HepG2 (cell line): ENCODE data around the gene VPS54. TPM values are rescaled to one million over a fixed set of nuclear protein-coding genes. Genes with fewer than 3 reads are reported as not detected.

ENCODE experiments used
- ATAC-seq: fragments of 200-7000 bp; cut with Tn5 transposase; 3 replicates; pipeline ENCODE4 v1.9.1; 2020; ENCODE audit warnings: mild to moderate bottlenecking, moderate library complexity
- BruUV-seq: library from RNA; stranded (reverse); fragments of 400-500 nt; replicated peaks from 2 replicates; lab custom pipeline; 2021; lab: Mats Ljungman, UMichigan
- CTCF ChIA-PET: fragments of 300-600 bp; formaldehyde crosslinking; extraction: SDS; loops from one replicate; lab custom pipeline; 2021; ENCODE audit warnings: low total read pairs, inconsistent platforms, low intra/inter-chr PET ratio; lab: Yijun Ruan, JAX
- POLR2A ChIA-PET: fragments of 350-600 bp; sonication (Branson Sonifier 250); formaldehyde crosslinking; loops from one replicate; lab custom pipeline; 2020; ENCODE audit warnings: antibody characterized with exemption, inconsistent platforms; lab: Yijun Ruan, JAX
- DNase-seq: peaks from one replicate; pipeline ENCODE4 v3.0.0-alpha.2; 2015; ENCODE audit warnings: low spot score
- FAIRE-seq: peaks from 3 replicates; lab custom pipeline; 2011; peaks lifted over from hg19 to GRCh38; lab: Jason Lieb, UNC
- H2AFZ ChIP-seq: one replicate; pipeline ENCODE4 v1.6.1; 2011; ENCODE audit warnings: low read length, inconsistent platforms
- H3K27ac ChIP-seq: fragments of 300-600 bp; 3 replicates; pipeline ENCODE4 v1.8.0; 2011; ENCODE audit warnings: mixed run types, mild to moderate bottlenecking, mixed read lengths, low read length, inconsistent platforms; ENCODE audit not compliant: insufficient read depth; ENCODE audit errors: extremely low read length
- H3K27me3 ChIP-seq, 2 experiments: fragments of 200-600 bp in 1 of 2; 2 replicates in 1 of 2; 3 replicates in 1 of 2; pipeline versions ENCODE4 v1.6.0 to v1.8.0; 2011; ENCODE audit warnings: low read length in 2 of 2, mild to moderate bottlenecking in 2 of 2, moderate library complexity in 2 of 2, inconsistent platforms in 1 of 2; ENCODE audit not compliant: insufficient read depth in 2 of 2, control insufficient read depth in 1 of 2
- H3K36me3 ChIP-seq, 2 experiments: fragments of 200-600 bp in 1 of 2; replicated peaks in 1 of 2; 2 replicates in 1 of 2; 3 replicates in 1 of 2; pipeline versions ENCODE4 v1.5.1 to v1.8.0; 2011; ENCODE audit warnings: low read length in 2 of 2, inconsistent platforms in 1 of 2; ENCODE audit not compliant: insufficient read depth in 2 of 2, control insufficient read depth in 1 of 2
- H3K4me1 ChIP-seq: 2 replicates; pipeline ENCODE4 v1.5.1; 2012; ENCODE audit warnings: low read length, inconsistent platforms; ENCODE audit not compliant: insufficient read depth
- H3K4me2 ChIP-seq: 2 replicates; pipeline ENCODE4 v1.6.0; 2011; ENCODE audit warnings: low read depth, low read length, inconsistent platforms
- H3K4me3 ChIP-seq, 3 experiments: fragments of 200-600 bp in 1 of 3; sonication (generic), shearing (Covaris generic) in 1 of 3; replicated peaks in 1 of 3; 2 replicates each; pipeline ENCODE4 v1.5.1; 2011 to 2016; ENCODE audit warnings: low read length in 3 of 3, inconsistent platforms in 2 of 3, low read depth in 2 of 3, mild to moderate bottlenecking in 2 of 3, control low read depth in 1 of 3, mixed read lengths in 1 of 3; ENCODE audit not compliant: insufficient read depth in 1 of 3
- H3K79me2 ChIP-seq: one replicate; pipeline ENCODE4 v1.6.1; 2011; ENCODE audit warnings: low read length, inconsistent platforms; ENCODE audit not compliant: insufficient read depth
- H3K9ac ChIP-seq: 2 replicates; pipeline ENCODE4 v1.6.0; 2011; ENCODE audit warnings: mild to moderate bottlenecking, low read depth, low read length, inconsistent platforms; ENCODE audit not compliant: insufficient read depth
- H3K9me3 ChIP-seq: 2 replicates; pipeline ENCODE4 v1.5.1; 2012; ENCODE audit warnings: mild to moderate bottlenecking, low read length
- H4K20me1 ChIP-seq: 2 replicates; pipeline ENCODE4 v1.6.0; 2011; ENCODE audit warnings: inconsistent platforms, mild to moderate bottlenecking, low read length, moderate library complexity; ENCODE audit not compliant: insufficient read depth
- FOXK2 ChIP-seq: fragments of 450-650 bp; IDR thresholded peaks from 2 replicates; pipeline ENCODE4 v1.6.1; 2016
- JARID2 ChIP-seq: sonication (generic); formaldehyde crosslinking; IDR thresholded peaks from 2 replicates; pipeline ENCODE4 v1.8.1; 2023; ENCODE audit warnings: missing genetic modification reagents, inconsistent platforms; ENCODE audit not compliant: insufficient replicate concordance
- JUNB ChIP-seq: sonication (generic); formaldehyde crosslinking; IDR thresholded peaks from 2 replicates; pipeline ENCODE4 v1.8.0; 2022; ENCODE audit warnings: missing genetic modification reagents, mild to moderate bottlenecking, borderline replicate concordance
- MAFK ChIP-seq, 2 experiments: IDR thresholded peaks in 1 of 2; conservative IDR thresholded peaks in 1 of 2; 2 replicates each; pipeline ENCODE4 v1.6.1; 2011; ENCODE audit warnings: improper control_type of control experiment in 2 of 2, low read length in 2 of 2
- NCOA5 ChIP-seq: sonication (generic); formaldehyde crosslinking; IDR thresholded peaks from 2 replicates; pipeline ENCODE4 v1.4.0; 2020; ENCODE audit warnings: missing genetic modification reagents
- PHF20 ChIP-seq: sonication (generic); formaldehyde crosslinking; IDR thresholded peaks from 2 replicates; pipeline ENCODE4 v1.5.0; 2020; ENCODE audit warnings: mild to moderate bottlenecking, missing genetic modification reagents
- POLR2A ChIP-seq, 2 experiments: IDR thresholded peaks; 2 replicates each; pipeline ENCODE4 v1.6.1; 2011; ENCODE audit warnings: low read depth in 2 of 2, low read length in 2 of 2, mild to moderate bottlenecking in 1 of 2, moderate library complexity in 1 of 2; ENCODE audit not compliant: insufficient read depth in 1 of 2
- POLR2G ChIP-seq: fragments of 200-400 bp; formaldehyde crosslinking; IDR thresholded peaks from 2 replicates; pipeline ENCODE4 v1.6.1; 2018; ENCODE audit warnings: mild to moderate bottlenecking, low read depth, low read length, moderate library complexity
- RBM22 ChIP-seq: fragments of 200-400 bp; formaldehyde crosslinking; optimal IDR thresholded peaks from 2 replicates; pipeline ENCODE3; 2017; ENCODE audit warnings: mild to moderate bottlenecking, low read length, moderate library complexity
- SAFB2 ChIP-seq: sonication (generic); formaldehyde crosslinking; IDR thresholded peaks from 2 replicates; pipeline ENCODE4 v1.5.1; 2020; ENCODE audit warnings: missing genetic modification reagents, low read depth, mild to moderate bottlenecking, borderline replicate concordance
- TGIF2 ChIP-seq: IDR thresholded peaks from 2 replicates; pipeline ENCODE4 v1.6.1; 2016; ENCODE audit warnings: control low read depth, missing compliant biosample characterization
- ZFP37 ChIP-seq: sonication (generic); formaldehyde crosslinking; IDR thresholded peaks from 2 replicates; pipeline ENCODE4 v1.4.0; 2020; ENCODE audit warnings: missing genetic modification reagents, borderline replicate concordance
- ZNF564 ChIP-seq: sonication (generic); formaldehyde crosslinking; IDR thresholded peaks from 2 replicates; pipeline ENCODE4 v1.8.1; 2023; ENCODE audit warnings: mild to moderate bottlenecking, missing genetic modification reagents
- WGBS: methylation state at CpG from one replicate; pipeline ENCODE4 v1.1.6; 2017; ENCODE audit warnings: low lambda C conversion rate; 5-methylcytosine and 5-hydroxymethylcytosine counted together
- in situ Hi-C: cut with HindIII; loops from 2 replicates; pipeline ENCODE4 v1.10.0; 2017; ENCODE audit warnings: low pct_unique_long_range_greater_than_20kb; ENCODE audit not compliant: extremely low pct_ligation_motif_present
- intact Hi-C: fragments of 100-400 bp; cut with micrococcal nuclease; formaldehyde crosslinking; loops from one replicate; pipeline ENCODE4 v1.10.0; 2022; ENCODE audit not compliant: unreplicated experiment
- polyA plus RNA-seq, 8 experiments: library from polyadenylated mRNA; depleted of rRNA in 3 of 8; stranded (reverse) in 7 of 8; unstranded in 1 of 8; fragments of >200 nt; fragmentation: Illumina TruSeq in 4 of 8; extraction: Trizol in 4 of 8; gene quantifications; 2 replicates each; pipeline versions ENCODE4 v1.2.1 to v1.2.3, GENCODE V29; 2011 to 2016; ENCODE audit warnings: low read depth in 4 of 8, missing spikeins in 1 of 8, mixed read lengths in 1 of 8; ENCODE audit not compliant: insufficient read depth in 1 of 8
- total RNA-seq, 5 experiments: library from RNA; depleted of rRNA; stranded (reverse); fragments of >200 nt; fragmentation: Illumina TruSeq; extraction: Trizol; gene quantifications; 2 replicates each; pipeline ENCODE4 v1.2.3, GENCODE V29; 2016; ENCODE audit warnings: low read depth in 1 of 5
- TF ChIP-seq, protein P1 (sequence below): sonication (generic); formaldehyde crosslinking; IDR thresholded peaks from 2 replicates; pipeline ENCODE4 v1.5.0; 2020; ENCODE audit warnings: mild to moderate bottlenecking, missing genetic modification reagents
- TF ChIP-seq, protein P2 (sequence below): sonication (generic); formaldehyde crosslinking; IDR thresholded peaks from 2 replicates; pipeline ENCODE4 v1.4.0; 2020; ENCODE audit warnings: missing genetic modification reagents, borderline replicate concordance

VPS54 gene
- total and polyA plus RNA-seq, 2 of the 13 experiments (the other 11 are each of a cell fraction or from before 2014, with no cell fraction given) = 64.7 to 77.5 TPM

GRCh38 chr2:63888053-63888452, 131.2 kb downstream of the VPS54 start:
- Histone ChIP-seq H3K9ac (no peak overlapping the region), H3K4me1 (peaks cover 14% of the 10 kb centered on the region), H4K20me1 (peaks cover 4% of the 10 kb centered on the region; the same call in 1 of the 2 replicates), H3K27ac (no peak overlapping the region), H2AFZ (no peak overlapping the region), H3K27me3 (no peaks in the 10 kb centered on the region), H3K9me3 (no peaks in the 10 kb centered on the region), H3K4me2 (no peak overlapping the region), H3K4me3 (no peak overlapping the region), H3K79me2 (no peaks in the 10 kb centered on the region), H3K36me3 (peaks cover 16 to 76% of the 10 kb centered on the region in 2 experiments)
- WGBS = 96% methylated on average over 2 of the region's 2 CpGs
- ChIA-PET CTCF (interaction anchor here (1.3 to 3.2 kb wide), 2 partner anchors 124 to 196 kb away, joined by 3 to 30 read pairs; no protein-coding TSS in a partner anchor), POLR2A (no interaction called here)
- FAIRE-seq = no peak
- BruUV-seq = TSS peak; percentile 5
- intact Hi-C loops = loop anchor here (2.0 kb wide), 1 partner anchor 27 kb away; no protein-coding TSS in a partner anchor
- no peak; the same call in 2 of the 3 replicates for ATAC-seq
- DNase-seq = no peak
- in situ Hi-C loops = no loop called here
- TF ChIP-seq, protein P1, sequence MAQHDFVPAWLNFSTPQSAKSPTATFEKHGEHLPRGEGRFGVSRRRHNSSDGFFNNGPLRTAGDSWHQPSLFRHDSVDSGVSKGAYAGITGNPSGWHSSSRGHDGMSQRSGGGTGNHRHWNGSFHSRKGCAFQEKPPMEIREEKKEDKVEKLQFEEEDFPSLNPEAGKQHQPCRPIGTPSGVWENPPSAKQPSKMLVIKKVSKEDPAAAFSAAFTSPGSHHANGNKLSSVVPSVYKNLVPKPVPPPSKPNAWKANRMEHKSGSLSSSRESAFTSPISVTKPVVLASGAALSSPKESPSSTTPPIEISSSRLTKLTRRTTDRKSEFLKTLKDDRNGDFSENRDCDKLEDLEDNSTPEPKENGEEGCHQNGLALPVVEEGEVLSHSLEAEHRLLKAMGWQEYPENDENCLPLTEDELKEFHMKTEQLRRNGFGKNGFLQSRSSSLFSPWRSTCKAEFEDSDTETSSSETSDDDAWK (CRISPR knock-in tag) = no peak
- peak; percentile 35 to 60; a peak in 2 of 4 replicates for TF ChIP-seq MAFK (conservative IDR thresholded peaks at IDR 0.05 in 1 of 2, IDR thresholded peaks at IDR 0.05 in 1 of 2; ENCODE audit: low read length in 2 of 2)
- 0 out of 2 replicates have a peak, but pooled peaks have one; percentile 24 for TF ChIP-seq NCOA5 (CRISPR knock-in tag)

GRCh38 chr2:63886445-63886844, 132.8 kb downstream of the VPS54 start:
- no peaks in the 10 kb centered on the region for H3K27me3 ChIP-seq
- BruUV-seq = no TSS peak
- POLR2A ChIA-PET = no interaction called here
- no peak overlapping the region for H2AFZ ChIP-seq
- no peaks in the 10 kb centered on the region for H3K79me2 ChIP-seq
- ATAC-seq (no peak; the same call in 2 of the 3 replicates), DNase-seq (no peak), FAIRE-seq (no peak)
- peaks cover 4% of the 10 kb centered on the region; the same call in 1 of the 2 replicates for H4K20me1 ChIP-seq
- H3K36me3 ChIP-seq = peaks cover 23 to 80% of the 10 kb centered on the region in 2 experiments
- peak in 1 of 2 experiments; percentile 53; a peak in 1 of 4 replicates for TF ChIP-seq POLR2A (IDR thresholded peaks at IDR 0.05; ENCODE audit: insufficient read depth in 1 of 2, low read depth in 2 of 2, low read length in 2 of 2)
- TF ChIP-seq ZNF564 (CRISPR knock-in tag) = no peak
- no peak for TF ChIP-seq JARID2 (CRISPR knock-in tag)
- TF ChIP-seq PHF20 (CRISPR knock-in tag) = no peak
- no peak for TF ChIP-seq ZFP37 (CRISPR knock-in tag)
- TF ChIP-seq, protein P2, sequence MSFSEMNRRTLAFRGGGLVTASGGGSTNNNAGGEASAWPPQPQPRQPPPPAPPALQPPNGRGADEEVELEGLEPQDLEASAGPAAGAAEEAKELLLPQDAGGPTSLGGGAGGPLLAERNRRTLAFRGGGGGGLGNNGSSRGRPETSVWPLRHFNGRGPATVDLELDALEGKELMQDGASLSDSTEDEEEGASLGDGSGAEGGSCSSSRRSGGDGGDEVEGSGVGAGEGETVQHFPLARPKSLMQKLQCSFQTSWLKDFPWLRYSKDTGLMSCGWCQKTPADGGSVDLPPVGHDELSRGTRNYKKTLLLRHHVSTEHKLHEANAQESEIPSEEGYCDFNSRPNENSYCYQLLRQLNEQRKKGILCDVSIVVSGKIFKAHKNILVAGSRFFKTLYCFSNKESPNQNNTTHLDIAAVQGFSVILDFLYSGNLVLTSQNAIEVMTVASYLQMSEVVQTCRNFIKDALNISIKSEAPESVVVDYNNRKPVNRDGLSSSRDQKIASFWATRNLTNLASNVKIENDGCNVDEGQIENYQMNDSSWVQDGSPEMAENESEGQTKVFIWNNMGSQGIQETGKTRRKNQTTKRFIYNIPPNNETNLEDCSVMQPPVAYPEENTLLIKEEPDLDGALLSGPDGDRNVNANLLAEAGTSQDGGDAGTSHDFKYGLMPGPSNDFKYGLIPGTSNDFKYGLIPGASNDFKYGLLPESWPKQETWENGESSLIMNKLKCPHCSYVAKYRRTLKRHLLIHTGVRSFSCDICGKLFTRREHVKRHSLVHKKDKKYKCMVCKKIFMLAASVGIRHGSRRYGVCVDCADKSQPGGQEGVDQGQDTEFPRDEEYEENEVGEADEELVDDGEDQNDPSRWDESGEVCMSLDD (CRISPR knock-in tag) = no peak
- TF ChIP-seq TGIF2 (CRISPR knock-in tag) = no peak
- no peak for TF ChIP-seq FOXK2
- no peak for TF ChIP-seq SAFB2 (CRISPR knock-in tag)
- peak; percentile 95 for TF ChIP-seq RBM22
- TF ChIP-seq JUNB = 0 out of 2 replicates have a peak, but pooled peaks have one; percentile 11
- peak; percentile 44; the same call in 1 of the 2 replicates for TF ChIP-seq POLR2G
- H3K9ac ChIP-seq = no peak overlapping the region
- H3K4me1 ChIP-seq = peaks cover 4% of the 10 kb centered on the region
- no peak overlapping the region for H3K27ac ChIP-seq
- no peak overlapping the region for H3K4me3 ChIP-seq
- intact Hi-C loops = no loop called here
- H3K4me2 ChIP-seq = no peak overlapping the region
- 99% methylated on average over 2 of the region's 2 CpGs for WGBS
- in situ Hi-C loops = no loop called here
- CTCF ChIA-PET = no interaction called here
- H3K9me3 ChIP-seq = no peaks in the 10 kb centered on the region
